ENCODE data around the gene PRKN.

DNA sequence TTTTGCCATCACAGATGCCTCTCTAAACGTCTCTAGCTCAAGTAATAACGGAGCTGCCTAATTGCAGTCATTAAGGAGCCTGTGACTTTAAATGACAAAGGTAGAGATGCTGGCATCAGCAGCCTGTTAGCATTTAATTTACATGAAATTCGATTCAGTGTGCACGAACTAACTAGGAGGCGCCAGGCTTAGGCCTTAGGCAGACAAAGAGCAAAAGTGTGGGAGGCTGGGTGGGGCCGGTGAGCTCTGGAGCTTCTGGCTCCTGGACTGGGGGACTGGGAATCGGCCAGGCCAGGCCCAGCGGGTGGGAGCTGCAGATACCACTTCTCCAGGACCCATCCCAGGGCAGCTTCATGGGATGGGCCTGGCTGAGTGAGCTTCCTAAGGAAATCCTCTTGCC is 1283.7 kb downstream of the PRKN start:
- TF ChIP-seq, protein P1, sequence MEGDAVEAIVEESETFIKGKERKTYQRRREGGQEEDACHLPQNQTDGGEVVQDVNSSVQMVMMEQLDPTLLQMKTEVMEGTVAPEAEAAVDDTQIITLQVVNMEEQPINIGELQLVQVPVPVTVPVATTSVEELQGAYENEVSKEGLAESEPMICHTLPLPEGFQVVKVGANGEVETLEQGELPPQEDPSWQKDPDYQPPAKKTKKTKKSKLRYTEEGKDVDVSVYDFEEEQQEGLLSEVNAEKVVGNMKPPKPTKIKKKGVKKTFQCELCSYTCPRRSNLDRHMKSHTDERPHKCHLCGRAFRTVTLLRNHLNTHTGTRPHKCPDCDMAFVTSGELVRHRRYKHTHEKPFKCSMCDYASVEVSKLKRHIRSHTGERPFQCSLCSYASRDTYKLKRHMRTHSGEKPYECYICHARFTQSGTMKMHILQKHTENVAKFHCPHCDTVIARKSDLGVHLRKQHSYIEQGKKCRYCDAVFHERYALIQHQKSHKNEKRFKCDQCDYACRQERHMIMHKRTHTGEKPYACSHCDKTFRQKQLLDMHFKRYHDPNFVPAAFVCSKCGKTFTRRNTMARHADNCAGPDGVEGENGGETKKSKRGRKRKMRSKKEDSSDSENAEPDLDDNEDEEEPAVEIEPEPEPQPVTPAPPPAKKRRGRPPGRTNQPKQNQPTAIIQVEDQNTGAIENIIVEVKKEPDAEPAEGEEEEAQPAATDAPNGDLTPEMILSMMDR (conservative IDR thresholded peaks at IDR 0.05 in 1 of 2, IDR thresholded peaks at IDR 0.05 in 1 of 2; ENCODE audit: low read depth in 1 of 2, low read length in 2 of 2): no peak
- no peak for TF ChIP-seq EZH2 (IDR thresholded peaks at IDR 0.05; ENCODE audit: low read length, missing control alignments)

Measured in fibroblast of lung (primary cell).